Measurements from ENCODE around the gene PIANP.
A peak's percentile ranks its signal among the peaks of the same experiment; 100 is the strongest.

- TF ChIP-seq POLR2A (IDR thresholded peaks at IDR 0.05; ENCODE audit: low read depth, low read length) = no peak
- no peak for TF ChIP-seq USF2 (IDR thresholded peaks at IDR 0.05; ENCODE audit: low read depth, low read length)
- TF ChIP-seq CTCF (conservative IDR thresholded peaks at IDR 0.05; ENCODE audit: low read depth, low read length) = peak; percentile 74
- no peak for TF ChIP-seq MXI1 (IDR thresholded peaks at IDR 0.05; ENCODE audit: borderline replicate concordance, low read depth, low read length)
- TF ChIP-seq NFE2L2 (IDR thresholded peaks at IDR 0.05; ENCODE audit: low read depth, low read length) = no peak
- no peak for TF ChIP-seq RFX5 (IDR thresholded peaks at IDR 0.05; ENCODE audit: low read depth, low read length)
- peak; percentile 86 for TF ChIP-seq RAD21 (IDR thresholded peaks at IDR 0.05; ENCODE audit: low read length)
- no peak for TF ChIP-seq ELK1 (IDR thresholded peaks at IDR 0.05; ENCODE audit: borderline replicate concordance, low read depth, low read length)
- TF ChIP-seq BHLHE40 (IDR thresholded peaks at IDR 0.05; ENCODE audit: low read depth, low read length) = no peak
- no peak for TF ChIP-seq CEBPB (IDR thresholded peaks at IDR 0.05; ENCODE audit: low read depth, low read length)
- TF ChIP-seq SMC3 (IDR thresholded peaks at IDR 0.05; ENCODE audit: low read depth, low read length) = peak; percentile 79
- TF ChIP-seq CHD1 (IDR thresholded peaks at IDR 0.05; ENCODE audit: low read depth, low read length) = no peak
- no peak for TF ChIP-seq FOS (IDR thresholded peaks at IDR 0.05; ENCODE audit: low read depth, low read length)
- no peak for TF ChIP-seq MAFK (IDR thresholded peaks at IDR 0.05; ENCODE audit: low read depth, low read length)
Measured at GRCh38 chr12:6697584-6698351, 2.8 kb downstream of the PIANP start.

Data from IMR-90 (cell line).